ENCODE results near the gene SORCS2.

SORCS2 gene

GRCh38 chr4:7432531-7433375 lies 240.4 kb downstream of the SORCS2 start:
- H3K4me3 ChIP-seq (ENCODE audit: low read depth, low read length) = no peak overlapping the region
- H3K4me1 ChIP-seq (ENCODE audit: control insufficient read depth, insufficient read depth, low read length) = peaks cover 3% of the 10 kb centered on the region
- H3K9ac ChIP-seq (ENCODE audit: low read depth, low read length) = no peak overlapping the region
- H3K36me3 ChIP-seq (ENCODE audit: control insufficient read depth, insufficient read depth, low read length) = no peaks in the 10 kb centered on the region
- no peaks in the 10 kb centered on the region for H3K27me3 ChIP-seq (ENCODE audit: control insufficient read depth, insufficient read depth, low read length)
- H3K9me3 ChIP-seq (ENCODE audit: control insufficient read depth, insufficient read depth, low read length) = no peaks in the 10 kb centered on the region

- no peak overlapping the region for H3K4me3 ChIP-seq (ENCODE audit: low read depth, low read length)
- H3K36me3 ChIP-seq (ENCODE audit: control insufficient read depth, insufficient read depth, low read length) = no peaks in the 10 kb centered on the region
- peaks cover 3% of the 10 kb centered on the region for H3K4me1 ChIP-seq (ENCODE audit: control insufficient read depth, insufficient read depth, low read length)
- H3K9ac ChIP-seq (ENCODE audit: low read depth, low read length) = no peak overlapping the region
- H3K27me3 ChIP-seq (ENCODE audit: control insufficient read depth, insufficient read depth, low read length) = no peaks in the 10 kb centered on the region
- no peaks in the 10 kb centered on the region for H3K9me3 ChIP-seq (ENCODE audit: control insufficient read depth, insufficient read depth, low read length)
These were observed 241.2 kb downstream of the SORCS2 start for GRCh38 chr4:7433376-7434140.

- H3K4me1 ChIP-seq (ENCODE audit: control insufficient read depth, insufficient read depth, low read length) = peaks cover 3% of the 10 kb centered on the region
- H3K27me3 ChIP-seq (ENCODE audit: control insufficient read depth, insufficient read depth, low read length) = no peaks in the 10 kb centered on the region
- no peaks in the 10 kb centered on the region for H3K36me3 ChIP-seq (ENCODE audit: control insufficient read depth, insufficient read depth, low read length)
- no peak overlapping the region for H3K9ac ChIP-seq (ENCODE audit: low read depth, low read length)
- H3K9me3 ChIP-seq (ENCODE audit: control insufficient read depth, insufficient read depth, low read length) = no peaks in the 10 kb centered on the region
- no peak overlapping the region for H3K4me3 ChIP-seq (ENCODE audit: low read depth, low read length)
These were observed 241.9 kb downstream of the SORCS2 start for GRCh38 chr4:7434141-7434765.

GRCh38 chr4:7434766-7435150 lies 242.4 kb downstream of the SORCS2 start, which contains the start of gene PSAPL1:
Gene PSAPL1, minus strand, starts transcription at chr4:7434930. Its CDS starts 51 bp downstream, at chr4:7434879.
- Histone ChIP-seq H3K9ac (ENCODE audit: low read depth, low read length) (no peak within 1 kb of the TSS), H3K4me1 (ENCODE audit: control insufficient read depth, insufficient read depth, low read length) (peaks cover 3% of the 10 kb centered on the region), H3K27me3 (ENCODE audit: control insufficient read depth, insufficient read depth, low read length) (no peaks in the 10 kb centered on the region), H3K4me3 (ENCODE audit: low read depth, low read length) (no peak within 1 kb of the TSS), H3K9me3 (ENCODE audit: control insufficient read depth, insufficient read depth, low read length) (no peaks in the 10 kb centered on the region), H3K36me3 (ENCODE audit: control insufficient read depth, insufficient read depth, low read length) (no peaks in the 10 kb centered on the region)

GRCh38 chr4:7435471-7436061 lies 243.2 kb downstream of the SORCS2 start:
- peaks cover 2% of the 10 kb centered on the region for H3K4me1 ChIP-seq (ENCODE audit: control insufficient read depth, insufficient read depth, low read length)
- H3K36me3 ChIP-seq (ENCODE audit: control insufficient read depth, insufficient read depth, low read length) = no peaks in the 10 kb centered on the region
- no peak overlapping the region for H3K9ac ChIP-seq (ENCODE audit: low read depth, low read length)
- H3K4me3 ChIP-seq (ENCODE audit: low read depth, low read length) = no peak overlapping the region
- no peaks in the 10 kb centered on the region for H3K27me3 ChIP-seq (ENCODE audit: control insufficient read depth, insufficient read depth, low read length)
- no peaks in the 10 kb centered on the region for H3K9me3 ChIP-seq (ENCODE audit: control insufficient read depth, insufficient read depth, low read length)

GRCh38 chr4:7436256-7436655 lies 243.9 kb downstream of the SORCS2 start:
- Histone ChIP-seq H3K27me3 (ENCODE audit: control insufficient read depth, insufficient read depth, low read length) (no peaks in the 10 kb centered on the region), H3K9me3 (ENCODE audit: control insufficient read depth, insufficient read depth, low read length) (no peaks in the 10 kb centered on the region), H3K36me3 (ENCODE audit: control insufficient read depth, insufficient read depth, low read length) (no peaks in the 10 kb centered on the region), H3K4me3 (ENCODE audit: low read depth, low read length) (no peak overlapping the region), H3K9ac (ENCODE audit: low read depth, low read length) (no peak overlapping the region), H3K4me1 (ENCODE audit: control insufficient read depth, insufficient read depth, low read length) (no peaks in the 10 kb centered on the region)

GRCh38 chr4:7439699-7440098 lies 247.4 kb downstream of the SORCS2 start:
- H3K9ac ChIP-seq (ENCODE audit: low read depth, low read length) = no peak overlapping the region
- no peaks in the 10 kb centered on the region for H3K27me3 ChIP-seq (ENCODE audit: control insufficient read depth, insufficient read depth, low read length)
- H3K9me3 ChIP-seq (ENCODE audit: control insufficient read depth, insufficient read depth, low read length) = no peaks in the 10 kb centered on the region
- H3K4me3 ChIP-seq (ENCODE audit: low read depth, low read length) = no peak overlapping the region
- H3K4me1 ChIP-seq (ENCODE audit: control insufficient read depth, insufficient read depth, low read length) = no peaks in the 10 kb centered on the region
- H3K36me3 ChIP-seq (ENCODE audit: control insufficient read depth, insufficient read depth, low read length) = no peaks in the 10 kb centered on the region

- Histone ChIP-seq H3K4me1 (ENCODE audit: control insufficient read depth, insufficient read depth, low read length) (no peaks in the 10 kb centered on the region), H3K9ac (ENCODE audit: low read depth, low read length) (no peak overlapping the region), H3K9me3 (ENCODE audit: control insufficient read depth, insufficient read depth, low read length) (no peaks in the 10 kb centered on the region), H3K36me3 (ENCODE audit: control insufficient read depth, insufficient read depth, low read length) (no peaks in the 10 kb centered on the region), H3K4me3 (ENCODE audit: low read depth, low read length) (no peak overlapping the region), H3K27me3 (ENCODE audit: control insufficient read depth, insufficient read depth, low read length) (no peaks in the 10 kb centered on the region)
These were observed 248.9 kb downstream of the SORCS2 start for GRCh38 chr4:7441201-7441600.

- no peaks in the 10 kb centered on the region for H3K9me3 ChIP-seq (ENCODE audit: control insufficient read depth, insufficient read depth, low read length)
- H3K9ac ChIP-seq (ENCODE audit: low read depth, low read length) = no peak overlapping the region
- no peaks in the 10 kb centered on the region for H3K4me1 ChIP-seq (ENCODE audit: control insufficient read depth, insufficient read depth, low read length)
- no peak overlapping the region for H3K4me3 ChIP-seq (ENCODE audit: low read depth, low read length)
- no peaks in the 10 kb centered on the region for H3K36me3 ChIP-seq (ENCODE audit: control insufficient read depth, insufficient read depth, low read length)
- H3K27me3 ChIP-seq (ENCODE audit: control insufficient read depth, insufficient read depth, low read length) = no peaks in the 10 kb centered on the region
These were observed 250.3 kb downstream of the SORCS2 start for GRCh38 chr4:7442574-7443162.

- Histone ChIP-seq H3K4me1 (ENCODE audit: control insufficient read depth, insufficient read depth, low read length) (no peaks in the 10 kb centered on the region), H3K4me3 (ENCODE audit: low read depth, low read length) (no peak overlapping the region), H3K9ac (ENCODE audit: low read depth, low read length) (no peak overlapping the region), H3K9me3 (ENCODE audit: control insufficient read depth, insufficient read depth, low read length) (no peaks in the 10 kb centered on the region), H3K27me3 (ENCODE audit: control insufficient read depth, insufficient read depth, low read length) (no peaks in the 10 kb centered on the region), H3K36me3 (ENCODE audit: control insufficient read depth, insufficient read depth, low read length) (no peaks in the 10 kb centered on the region)
These were observed 252.0 kb downstream of the SORCS2 start for GRCh38 chr4:7444314-7444713.

GRCh38 chr4:7444731-7445130 lies 252.4 kb downstream of the SORCS2 start:
- Histone ChIP-seq H3K4me1 (ENCODE audit: control insufficient read depth, insufficient read depth, low read length) (no peaks in the 10 kb centered on the region), H3K4me3 (ENCODE audit: low read depth, low read length) (no peak overlapping the region), H3K9ac (ENCODE audit: low read depth, low read length) (no peak overlapping the region)

More at GRCh38 chr4:7444731-7445130, 252.4 kb downstream of the SORCS2 start:
- H3K9me3 ChIP-seq (ENCODE audit: control insufficient read depth, insufficient read depth, low read length) = no peaks in the 10 kb centered on the region
- no peaks in the 10 kb centered on the region for H3K36me3 ChIP-seq (ENCODE audit: control insufficient read depth, insufficient read depth, low read length)
- H3K27me3 ChIP-seq (ENCODE audit: control insufficient read depth, insufficient read depth, low read length) = no peaks in the 10 kb centered on the region

Data from iPS-15b (cell line).